ENCODE measurements around the gene DDIT4. TPM values are rescaled to one million over a fixed set of nuclear protein-coding genes. Genes with fewer than 3 reads are reported as not detected.
A peak's percentile ranks its signal among the peaks of the same experiment; 100 is the strongest.

DDIT4 gene
- total and polyA plus RNA-seq, 2 experiments from 2014 or later, result 144 to 188 TPM

DNA sequence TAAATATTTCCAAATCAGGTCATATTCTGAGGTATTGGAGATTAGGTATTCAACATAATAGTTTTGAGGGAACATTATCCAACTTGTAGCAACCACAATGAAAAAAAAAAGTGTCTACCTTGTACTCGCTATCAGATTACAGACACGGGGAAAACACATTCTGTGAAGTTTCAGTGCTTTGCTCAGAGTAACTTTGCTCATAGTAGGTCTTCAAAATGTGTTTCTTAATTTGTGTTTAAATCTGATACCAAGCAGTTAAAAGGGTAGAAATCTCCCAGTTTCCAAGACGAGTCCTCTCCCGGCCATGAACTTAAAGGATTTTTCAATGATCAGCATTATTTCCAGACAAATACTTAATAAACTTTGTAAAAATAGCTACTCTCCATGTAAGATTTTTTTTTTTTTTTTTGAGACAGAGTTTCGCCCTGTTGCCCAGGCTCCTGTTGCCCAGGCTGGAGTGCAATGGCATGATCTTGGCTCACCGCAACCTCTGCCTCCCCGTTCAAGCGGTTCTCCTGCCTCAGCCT lies 39.2 kb downstream of the DDIT4 start:
- H3K27ac ChIP-seq, result no peak overlapping the region
- no peaks in the 10 kb centered on the region for H4K20me1 ChIP-seq (ENCODE audit: insufficient read depth)
- TF ChIP-seq EZH2phosphoT487 (IDR thresholded peaks at IDR 0.05; ENCODE audit: insufficient read depth, low read depth) (no peak), EZH2 (IDR thresholded peaks at IDR 0.05; ENCODE audit: insufficient read depth, poor library complexity, severe bottlenecking) (no peak)
- peaks cover 17% of the 10 kb centered on the region; the same call in 1 of the 2 replicates for H3F3A ChIP-seq (ENCODE audit: insufficient read depth)
- H3K36me3 ChIP-seq (ENCODE audit: low read depth), result no peaks in the 10 kb centered on the region
- no peak overlapping the region for H3K4me3 ChIP-seq
- in situ Hi-C loops (cut with MboI), result no loop called here
- H3K4me1 ChIP-seq (ENCODE audit: insufficient read depth), result peaks cover 36% of the 10 kb centered on the region
- DNase-seq, result no peak
- 94 to 97% methylated on average over 8 of the region's 8 CpGs for WGBS, 2 experiments (ENCODE audit: low coverage in 1 of 2, low lambda C conversion rate in 2 of 2, missing lambda C conversion rate in 2 of 2)
- no peaks in the 10 kb centered on the region for H3K9me2 ChIP-seq (ENCODE audit: insufficient read depth)
- no peaks in the 10 kb centered on the region for H3K9me3 ChIP-seq (ENCODE audit: low read depth)
- H3K4me2 ChIP-seq (ENCODE audit: unreplicated experiment), result no peak overlapping the region
- H3K27me3 ChIP-seq (replicated peaks; ENCODE audit: insufficient read depth), result no peaks in the 10 kb centered on the region
- H3K9ac ChIP-seq, result no peak overlapping the region
- no peaks in the 10 kb centered on the region for H3K79me2 ChIP-seq (ENCODE audit: insufficient read depth)
- H2AFZ ChIP-seq, result no peak overlapping the region

GRCh38 chr10:72314263-72314662 lies 40.5 kb downstream of the DDIT4 start:
- WGBS, 2 experiments (ENCODE audit: low coverage in 1 of 2, low lambda C conversion rate in 2 of 2, missing lambda C conversion rate in 2 of 2), result 91 to 92% methylated on average over 7 of the region's 7 CpGs
- H3K9ac ChIP-seq, result no peak overlapping the region
- H3F3A ChIP-seq (ENCODE audit: insufficient read depth), result peaks cover 14% of the 10 kb centered on the region

GRCh38 chr10:72315054-72315453 lies 41.3 kb downstream of the DDIT4 start:
- no peaks in the 10 kb centered on the region for H3K36me3 ChIP-seq (ENCODE audit: low read depth)
- no peak for TF ChIP-seq EZH2phosphoT487 (IDR thresholded peaks at IDR 0.05; ENCODE audit: insufficient read depth, low read depth)
- TF ChIP-seq EZH2 (IDR thresholded peaks at IDR 0.05; ENCODE audit: insufficient read depth, poor library complexity, severe bottlenecking), result no peak
- H3F3A ChIP-seq (ENCODE audit: insufficient read depth), result peaks cover 17% of the 10 kb centered on the region
- H3K27ac ChIP-seq, result peak overlapping the region; percentile 91
- in situ Hi-C loops (cut with MboI), result no loop called here
- 44 to 46% methylated on average over 7 of the region's 7 CpGs for WGBS, 2 experiments (ENCODE audit: low coverage in 1 of 2, low lambda C conversion rate in 2 of 2, missing lambda C conversion rate in 2 of 2)
- H3K9me2 ChIP-seq (ENCODE audit: insufficient read depth), result no peaks in the 10 kb centered on the region
- H4K20me1 ChIP-seq (ENCODE audit: insufficient read depth), result no peaks in the 10 kb centered on the region
- H3K79me2 ChIP-seq (ENCODE audit: insufficient read depth), result no peaks in the 10 kb centered on the region
- no peak overlapping the region for H3K4me3 ChIP-seq
- peak overlapping the region; percentile 31; the same call in 1 of the 2 replicates for H2AFZ ChIP-seq
- peaks cover 30% of the 10 kb centered on the region for H3K4me1 ChIP-seq (ENCODE audit: insufficient read depth)
- H3K4me2 ChIP-seq (ENCODE audit: unreplicated experiment), result peak overlapping the region; percentile 42
- H3K9me3 ChIP-seq (ENCODE audit: low read depth), result no peaks in the 10 kb centered on the region
- H3K9ac ChIP-seq, result peak overlapping the region; percentile 35; the same call in 1 of the 2 replicates
- no peaks in the 10 kb centered on the region for H3K27me3 ChIP-seq (replicated peaks; ENCODE audit: insufficient read depth)
- no peak for DNase-seq

More at GRCh38 chr10:72314263-72314662, 40.5 kb downstream of the DDIT4 start:
- H3K79me2 ChIP-seq (ENCODE audit: insufficient read depth), result no peaks in the 10 kb centered on the region
- no peak overlapping the region for H3K4me3 ChIP-seq
- no peak for DNase-seq
- TF ChIP-seq EZH2phosphoT487 (IDR thresholded peaks at IDR 0.05; ENCODE audit: insufficient read depth, low read depth) (no peak), EZH2 (IDR thresholded peaks at IDR 0.05; ENCODE audit: insufficient read depth, poor library complexity, severe bottlenecking) (no peak)
- H3K4me1 ChIP-seq (ENCODE audit: insufficient read depth), result peaks cover 32% of the 10 kb centered on the region
- no peak overlapping the region for H3K4me2 ChIP-seq (ENCODE audit: unreplicated experiment)
- H3K27ac ChIP-seq, result no peak overlapping the region
- no peaks in the 10 kb centered on the region for H3K36me3 ChIP-seq (ENCODE audit: low read depth)
- in situ Hi-C loops (cut with MboI), result no loop called here
- no peak overlapping the region for H2AFZ ChIP-seq
- H3K9me2 ChIP-seq (ENCODE audit: insufficient read depth), result no peaks in the 10 kb centered on the region
- no peaks in the 10 kb centered on the region for H3K9me3 ChIP-seq (ENCODE audit: low read depth)
- H3K27me3 ChIP-seq (replicated peaks; ENCODE audit: insufficient read depth), result no peaks in the 10 kb centered on the region
- no peaks in the 10 kb centered on the region for H4K20me1 ChIP-seq (ENCODE audit: insufficient read depth)

GRCh38 chr10:72315611-72316385 lies 42.1 kb downstream of the DDIT4 start:
- Histone ChIP-seq H3K27me3 (replicated peaks; ENCODE audit: insufficient read depth) (no peaks in the 10 kb centered on the region), H3K4me1 (ENCODE audit: insufficient read depth) (peaks cover 29% of the 10 kb centered on the region), H3K27ac (peak overlapping the region; percentile 91), H2AFZ (peak overlapping the region; percentile 31; the same call in 1 of the 2 replicates), H3K79me2 (ENCODE audit: insufficient read depth) (no peaks in the 10 kb centered on the region), H3K9ac (peak overlapping the region; percentile 69), H3K4me3 (no peak overlapping the region), H3F3A (ENCODE audit: insufficient read depth) (peaks cover 23% of the 10 kb centered on the region), H3K36me3 (ENCODE audit: low read depth) (no peaks in the 10 kb centered on the region), H3K9me3 (ENCODE audit: low read depth) (no peaks in the 10 kb centered on the region), H3K4me2 (ENCODE audit: unreplicated experiment) (peak overlapping the region; percentile 42), H4K20me1 (ENCODE audit: insufficient read depth) (no peaks in the 10 kb centered on the region), H3K9me2 (ENCODE audit: insufficient read depth) (no peaks in the 10 kb centered on the region)
- 39 to 46% methylated on average over 2 of the region's 2 CpGs for WGBS, 2 experiments (ENCODE audit: low coverage in 1 of 2, low lambda C conversion rate in 2 of 2, missing lambda C conversion rate in 2 of 2)
- in situ Hi-C loops (cut with MboI), result no loop called here
- TF ChIP-seq EZH2phosphoT487 (IDR thresholded peaks at IDR 0.05; ENCODE audit: insufficient read depth, low read depth), result no peak
- TF ChIP-seq EZH2 (IDR thresholded peaks at IDR 0.05; ENCODE audit: insufficient read depth, poor library complexity, severe bottlenecking), result no peak
- DNase-seq, result peak; percentile 89
